Activated CD8-positive, alpha-beta memory T cell treated with anti-CD3 and anti-CD28 coated beads, Interleukin-2, amount 50 U/mL, for 24 hours (primary cell): ENCODE results near the gene NPDC1.

Source experiments
- DNase-seq: peaks from one replicate; pipeline ENCODE4 v3.0.0-alpha.2; 2020; ENCODE audit errors: extremely low read depth

Gene NPDC1

GRCh38 chr9:137055385-137056364, 9.7 kb upstream of the NPDC1 start:
- DNase-seq = no peak

GRCh38 chr9:137054932-137055384, 9.0 kb upstream of the NPDC1 start:
- DNase-seq = no peak

- no peak for DNase-seq
Measured at GRCh38 chr9:137053944-137054931, 8.3 kb upstream of the NPDC1 start, which contains the start of gene ENTPD2. Gene ENTPD2, minus strand, starts transcription at chr9:137054061. Its CDS starts 64 bp downstream, at chr9:137053997.

GRCh38 chr9:137052998-137053943, 7.3 kb upstream of the NPDC1 start:
- no peak for DNase-seq

GRCh38 chr9:137052293-137052692, 6.3 kb upstream of the NPDC1 start:
- no peak for DNase-seq

- no peak for DNase-seq
Measured at GRCh38 chr9:137051145-137051724, 5.3 kb upstream of the NPDC1 start.

- DNase-seq = no peak
Measured at GRCh38 chr9:137050570-137050969, 4.6 kb upstream of the NPDC1 start.

GRCh38 chr9:137049544-137050449, 3.8 kb upstream of the NPDC1 start:
- DNase-seq = no peak

GRCh38 chr9:137048655-137049543, 2.9 kb upstream of the NPDC1 start:
- no peak for DNase-seq

- no peak for DNase-seq
Measured at GRCh38 chr9:137045294-137046087, 486 bp downstream of the NPDC1 start.

GRCh38 chr9:137044502-137045177, 1.3 kb downstream of the NPDC1 start:
- DNase-seq = no peak

- DNase-seq = no peak
Measured at GRCh38 chr9:137044037-137044436, 1.9 kb downstream of the NPDC1 start.

GRCh38 chr9:137042751-137043727, 2.9 kb downstream of the NPDC1 start:
- no peak for DNase-seq

GRCh38 chr9:137041124-137041523, 4.9 kb downstream of the NPDC1 start:
- no peak for DNase-seq

- DNase-seq = no peak
Measured at GRCh38 chr9:137040568-137040967, 5.4 kb downstream of the NPDC1 start.
